Activated naive CD8-positive, alpha-beta T cell treated with anti-CD3 and anti-CD28 coated beads, Interleukin-2, amount 50 U/mL, for 24 hours (primary cell): ENCODE results near the gene SIK1.
"Not testable (repeated sequence)": the region's sequence is repeated elsewhere in the genome, so short reads cannot be mapped to it uniquely, and the experiment has no call there.

ENCODE experiments used
- ATAC-seq: fragments of 150-1000 bp; cut with Tn5 transposase; one replicate; pipeline ENCODE4 v1.10.0; 2021
- DNase-seq: peaks from one replicate; pipeline ENCODE4 v3.0.0; 2021
- H3K27ac Mint-ChIP-seq: one replicate; pipeline ENCODE4 v1.8.0; 2021; ENCODE audit warnings: mild to moderate bottlenecking, mixed read lengths
- H3K27me3 Mint-ChIP-seq: one replicate; pipeline ENCODE4 v1.8.0; 2021; ENCODE audit warnings: mixed read lengths
- H3K36me3 Mint-ChIP-seq: one replicate; pipeline ENCODE4 v1.8.0; 2021; ENCODE audit warnings: low read depth, mixed read lengths
- H3K4me1 Mint-ChIP-seq: one replicate; pipeline ENCODE4 v1.8.0; 2021; ENCODE audit warnings: mixed read lengths
- H3K4me3 Mint-ChIP-seq: one replicate; pipeline ENCODE4 v1.8.0; 2021; ENCODE audit warnings: mild to moderate bottlenecking, moderate library complexity, mixed read lengths
- H3K9me3 Mint-ChIP-seq: one replicate; pipeline ENCODE4 v1.8.0; 2021; ENCODE audit warnings: mixed read lengths

Gene SIK1

DNA sequence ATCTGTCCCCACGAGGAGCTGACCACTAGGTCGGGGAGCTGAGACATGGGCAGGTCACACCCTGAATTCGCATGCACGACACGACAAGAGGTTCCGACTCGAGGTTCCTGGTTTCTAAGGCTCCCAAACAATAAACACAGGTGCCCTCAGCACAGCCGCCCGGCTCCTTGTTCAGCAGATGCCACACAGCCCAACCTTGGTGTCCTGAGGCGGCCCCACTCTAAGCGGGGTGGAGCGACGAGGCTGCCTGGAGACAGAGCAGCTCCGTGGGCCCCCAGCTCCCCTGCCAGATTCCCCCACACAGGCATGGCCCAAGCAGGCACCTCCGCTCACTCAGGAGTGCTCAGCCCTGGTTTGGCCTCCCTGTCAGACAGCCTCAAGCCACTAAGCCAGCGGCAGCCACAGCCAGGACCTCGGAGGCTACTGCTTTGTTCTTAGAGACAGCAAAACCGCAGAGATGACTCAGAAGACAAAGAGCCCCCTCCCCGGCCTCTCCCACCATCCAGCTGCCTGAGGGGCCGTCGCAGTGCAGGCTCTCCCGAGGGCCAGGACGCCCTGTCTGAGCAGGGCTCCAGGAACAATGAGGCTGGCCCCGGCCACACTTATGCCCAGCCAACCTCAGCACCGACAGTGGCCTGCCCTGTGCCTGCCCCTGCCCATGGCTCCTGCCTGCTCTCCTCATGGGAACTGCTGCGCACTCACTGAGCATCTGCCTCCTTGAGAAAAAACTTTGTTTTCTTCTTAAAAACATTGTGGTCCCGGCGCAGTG, 14.7 kb downstream of the SIK1 start:
- H3K4me3 Mint-ChIP-seq, H3K4me1 Mint-ChIP-seq, H3K9me3 Mint-ChIP-seq, DNase-seq, H3K27me3 Mint-ChIP-seq, ATAC-seq, H3K27ac Mint-ChIP-seq, H3K36me3 Mint-ChIP-seq: not testable (repeated sequence)

DNA sequence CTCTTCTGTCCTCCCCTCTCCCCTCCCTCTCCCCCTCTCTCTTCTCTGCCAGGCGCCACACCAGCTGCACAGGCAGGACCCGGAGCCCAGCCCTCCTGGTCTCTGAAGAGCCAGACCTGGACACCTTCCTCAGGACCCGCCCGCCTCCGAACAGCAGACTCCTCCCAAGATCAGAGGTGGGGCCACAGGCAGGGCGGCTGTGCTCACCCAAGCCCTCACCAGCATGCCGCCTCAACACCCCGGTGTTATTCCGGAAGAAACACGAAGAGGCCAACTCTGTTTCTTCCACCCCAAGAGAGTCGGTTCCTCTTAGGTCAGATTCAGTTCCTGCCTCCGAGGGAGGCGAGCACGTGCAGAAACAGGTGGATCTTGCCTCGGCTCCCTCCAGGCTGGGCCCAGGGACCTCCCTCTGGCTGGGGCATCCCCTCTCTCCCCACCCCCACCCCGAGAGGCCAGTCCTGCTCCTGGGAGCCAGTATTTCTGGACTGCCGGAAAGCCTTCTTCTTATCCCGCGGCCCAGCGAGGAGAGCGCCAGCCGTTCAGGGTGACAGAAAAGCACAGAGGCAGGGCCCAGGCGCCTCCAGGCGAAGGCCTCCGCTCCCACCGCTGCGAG, 16.4 kb downstream of the SIK1 start:
- H3K4me1 Mint-ChIP-seq, H3K9me3 Mint-ChIP-seq, H3K27me3 Mint-ChIP-seq, DNase-seq, H3K4me3 Mint-ChIP-seq, H3K27ac Mint-ChIP-seq, H3K36me3 Mint-ChIP-seq: not testable (repeated sequence)
- peak; percentile 63 for ATAC-seq

DNA sequence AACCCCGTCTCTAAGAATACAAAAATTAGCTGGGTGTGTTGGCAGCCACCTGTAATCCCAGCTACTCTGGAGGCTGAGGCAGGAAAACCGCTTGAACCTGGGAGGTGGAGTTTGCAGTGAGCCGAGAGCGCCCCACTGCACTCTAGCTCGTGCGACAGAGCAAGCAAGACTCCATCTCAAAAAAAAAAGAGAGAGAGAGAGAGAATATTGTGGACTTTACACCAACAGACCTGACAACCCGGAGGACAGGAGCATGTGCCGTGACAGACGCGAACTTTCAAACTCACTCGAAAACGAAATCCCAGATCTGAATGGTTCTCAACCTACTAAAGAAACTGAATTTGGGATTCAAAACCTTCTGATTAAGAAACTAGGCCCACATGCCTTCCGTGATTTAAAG, 19.8 kb downstream of the SIK1 start:
- ATAC-seq, H3K36me3 Mint-ChIP-seq, DNase-seq, H3K27ac Mint-ChIP-seq, H3K4me1 Mint-ChIP-seq, H3K9me3 Mint-ChIP-seq, H3K27me3 Mint-ChIP-seq, H3K4me3 Mint-ChIP-seq: not testable (repeated sequence)

DNA sequence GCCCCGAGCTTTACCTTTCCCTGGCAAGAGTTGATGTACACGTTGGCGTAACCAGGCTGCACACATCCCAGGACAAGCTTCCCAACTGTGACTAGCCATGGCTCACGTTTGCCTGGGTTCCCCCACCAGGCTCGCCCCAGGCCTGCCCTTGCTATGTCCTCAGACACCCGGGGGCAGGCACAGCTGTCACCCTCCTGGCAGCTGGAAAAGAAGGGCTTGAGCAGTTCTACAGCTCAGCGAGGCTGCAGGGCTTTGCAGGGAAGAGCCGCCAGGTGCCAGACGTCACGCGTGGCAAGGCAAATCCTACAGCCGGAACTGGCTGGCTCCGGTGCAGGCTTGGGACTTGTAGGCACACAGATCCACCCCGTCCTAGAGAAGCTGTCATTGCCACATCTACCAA, 22.5 kb downstream of the SIK1 start:
- H3K4me3 Mint-ChIP-seq, H3K4me1 Mint-ChIP-seq, DNase-seq, H3K36me3 Mint-ChIP-seq, H3K9me3 Mint-ChIP-seq, H3K27ac Mint-ChIP-seq, H3K27me3 Mint-ChIP-seq, ATAC-seq: not testable (repeated sequence)

GRCh38 chr21:43403651-43404430, 23.1 kb downstream of the SIK1 start:
- not testable (repeated sequence) for H3K9me3 Mint-ChIP-seq, DNase-seq, H3K4me1 Mint-ChIP-seq, H3K36me3 Mint-ChIP-seq, H3K4me3 Mint-ChIP-seq, H3K27me3 Mint-ChIP-seq, H3K27ac Mint-ChIP-seq, ATAC-seq

- H3K36me3 Mint-ChIP-seq, H3K9me3 Mint-ChIP-seq, ATAC-seq, H3K4me1 Mint-ChIP-seq, H3K27ac Mint-ChIP-seq, H3K4me3 Mint-ChIP-seq, DNase-seq, H3K27me3 Mint-ChIP-seq: not testable (repeated sequence)
These were observed 25.8 kb downstream of the SIK1 start for GRCh38 chr21:43401125-43401524.

GRCh38 chr21:43399595-43400015, 27.3 kb downstream of the SIK1 start:
- not testable (repeated sequence) for H3K4me1 Mint-ChIP-seq, H3K36me3 Mint-ChIP-seq, H3K4me3 Mint-ChIP-seq, H3K27ac Mint-ChIP-seq, H3K27me3 Mint-ChIP-seq, H3K9me3 Mint-ChIP-seq, DNase-seq
- ATAC-seq, result peak; percentile 51

- not testable (repeated sequence) for H3K4me3 Mint-ChIP-seq, H3K27ac Mint-ChIP-seq, H3K4me1 Mint-ChIP-seq, DNase-seq, H3K27me3 Mint-ChIP-seq, H3K36me3 Mint-ChIP-seq, H3K9me3 Mint-ChIP-seq
- ATAC-seq, result peak; percentile 40
These were observed 27.8 kb downstream of the SIK1 start for GRCh38 chr21:43399136-43399535.

- ATAC-seq, H3K27me3 Mint-ChIP-seq, H3K27ac Mint-ChIP-seq: not testable (repeated sequence)
These were observed 28.4 kb downstream of the SIK1 start for GRCh38 chr21:43398533-43398932.

DNA sequence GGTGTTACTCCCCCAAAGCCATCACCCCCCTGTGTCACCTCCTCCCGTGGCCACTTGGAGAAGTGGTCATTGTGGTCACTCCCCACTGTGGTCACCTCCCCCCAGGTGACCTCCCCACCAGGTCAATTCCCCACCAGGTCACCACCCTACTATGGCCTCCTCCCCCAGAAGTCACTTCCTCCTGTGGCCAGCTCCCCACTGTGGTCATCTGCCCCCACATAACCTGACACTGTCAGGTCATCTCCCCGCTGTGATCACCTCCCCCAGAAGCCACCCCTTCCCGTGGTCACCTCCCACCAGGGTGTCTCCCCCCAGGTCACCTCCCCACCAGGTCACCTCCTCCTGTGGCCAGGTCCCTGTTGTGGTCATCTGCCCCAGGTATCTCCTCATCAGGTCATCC, 28.9 kb downstream of the SIK1 start:
- not testable (repeated sequence) for H3K27me3 Mint-ChIP-seq, ATAC-seq, DNase-seq, H3K36me3 Mint-ChIP-seq, H3K4me3 Mint-ChIP-seq, H3K4me1 Mint-ChIP-seq, H3K9me3 Mint-ChIP-seq, H3K27ac Mint-ChIP-seq

More at GRCh38 chr21:43398533-43398932, 28.4 kb downstream of the SIK1 start:
- not testable (repeated sequence) for H3K9me3 Mint-ChIP-seq, H3K36me3 Mint-ChIP-seq, H3K4me3 Mint-ChIP-seq, H3K4me1 Mint-ChIP-seq, DNase-seq

DNA sequence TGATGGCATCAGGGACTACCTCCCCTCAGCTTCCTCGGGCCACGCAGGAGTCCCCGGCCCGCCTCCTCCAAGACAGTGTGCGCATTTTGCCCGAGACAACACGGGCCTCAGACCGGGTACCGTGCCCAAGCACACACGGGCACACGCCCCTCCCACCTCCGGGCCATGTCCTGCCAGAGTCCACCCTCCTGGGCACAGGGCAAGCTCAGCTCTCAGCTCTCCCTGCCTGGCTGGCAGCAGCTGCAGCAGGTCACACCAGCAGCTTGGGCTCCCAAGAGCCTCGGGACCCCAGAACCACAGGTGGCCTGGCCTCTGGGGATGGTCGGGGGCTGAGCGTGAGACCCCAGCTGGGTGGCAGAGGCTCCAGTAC, 29.5 kb downstream of the SIK1 start:
- H3K36me3 Mint-ChIP-seq, H3K4me3 Mint-ChIP-seq, H3K9me3 Mint-ChIP-seq, H3K4me1 Mint-ChIP-seq, DNase-seq, ATAC-seq, H3K27ac Mint-ChIP-seq, H3K27me3 Mint-ChIP-seq: not testable (repeated sequence)

- ATAC-seq, H3K4me3 Mint-ChIP-seq: not testable (repeated sequence)
These were observed 30.0 kb downstream of the SIK1 start for GRCh38 chr21:43396788-43397438.

DNA sequence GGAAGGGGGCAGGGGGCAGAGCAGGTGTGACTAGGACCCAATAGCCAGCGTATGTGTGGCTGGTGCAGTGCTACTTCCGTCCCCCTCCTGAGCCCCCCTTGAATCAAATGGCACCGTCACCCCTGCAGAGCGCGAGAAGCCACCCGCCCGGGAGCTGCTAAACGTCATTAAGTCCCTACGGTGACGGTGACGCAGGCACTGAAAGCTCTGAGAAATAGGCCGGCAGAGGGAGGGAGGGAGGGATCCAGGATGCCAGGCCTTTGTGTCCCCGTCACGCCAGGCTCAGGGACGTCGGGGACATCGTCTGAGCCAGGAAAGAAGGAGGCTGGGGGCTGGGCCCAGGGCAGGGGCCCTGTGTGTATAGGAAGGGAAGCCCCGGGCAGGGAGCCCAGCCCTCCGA, 43.6 kb downstream of the SIK1 start:
- H3K4me3 Mint-ChIP-seq, DNase-seq, H3K9me3 Mint-ChIP-seq, H3K36me3 Mint-ChIP-seq, H3K27me3 Mint-ChIP-seq, H3K4me1 Mint-ChIP-seq, H3K27ac Mint-ChIP-seq: not testable (repeated sequence)
- ATAC-seq, result peak; percentile 38

More at GRCh38 chr21:43396788-43397438, 30.0 kb downstream of the SIK1 start:
- H3K27ac Mint-ChIP-seq, H3K36me3 Mint-ChIP-seq, DNase-seq, H3K27me3 Mint-ChIP-seq, H3K9me3 Mint-ChIP-seq, H3K4me1 Mint-ChIP-seq: not testable (repeated sequence)

DNA sequence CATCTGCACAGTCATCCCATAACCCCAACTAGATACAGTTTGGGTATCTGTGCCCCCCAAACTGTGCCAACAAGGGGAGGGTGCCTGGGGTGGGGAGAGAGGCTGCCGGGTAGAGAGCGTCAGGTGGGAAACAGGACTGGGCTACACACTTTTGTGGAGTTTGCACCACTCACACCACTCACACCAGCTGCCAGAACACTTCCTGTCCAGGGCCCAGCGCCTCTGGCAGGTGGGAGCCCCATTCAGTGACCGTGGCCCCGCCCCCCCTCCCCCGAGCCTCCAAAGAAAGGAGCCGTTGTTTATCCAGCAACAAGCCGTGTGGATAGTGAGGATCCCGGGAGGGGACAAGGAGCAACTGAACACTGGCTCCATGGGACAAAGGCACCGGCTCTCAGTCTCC, 44.0 kb downstream of the SIK1 start:
- not testable (repeated sequence) for H3K27ac Mint-ChIP-seq, H3K36me3 Mint-ChIP-seq, H3K9me3 Mint-ChIP-seq, ATAC-seq, H3K27me3 Mint-ChIP-seq, H3K4me1 Mint-ChIP-seq, H3K4me3 Mint-ChIP-seq, DNase-seq
